ENCODE results near the gene GIT2.
"Not testable (repeated sequence)": the region's sequence is repeated elsewhere in the genome, so short reads cannot be mapped to it uniquely, and the experiment has no call there.

Gene GIT2

GRCh38 chr12:109902891-109903418 lies 93.2 kb downstream of the GIT2 start:
- no peak for TF ChIP-seq CTCF (IDR thresholded peaks at IDR 0.05)
- H3K4me1 ChIP-seq = peaks cover 0 to 21% (median 11%) of the 10 kb centered on the region in 4 donors
- H3K4me3 ChIP-seq = no peak overlapping the region
- no peak for DNase-seq
- intact Hi-C loops (cut with DNase I; ENCODE audit: low total_unique reads) = no loop called here
- H3K36me3 ChIP-seq = peaks cover 46 to 56% (median 51%) of the 10 kb centered on the region in 3 donors
- no peaks in the 10 kb centered on the region for H3K27me3 ChIP-seq
- H3K27ac ChIP-seq = no peak overlapping the region
- no peaks in the 10 kb centered on the region for H3K9me3 ChIP-seq

GRCh38 chr12:109900752-109901580 lies 95.2 kb downstream of the GIT2 start:
- Histone ChIP-seq H3K36me3 (peaks cover 27 to 36% (median 31%) of the 10 kb centered on the region in 3 donors), H3K27me3 (no peaks in the 10 kb centered on the region), H3K9me3 (no peaks in the 10 kb centered on the region), H3K27ac (peak overlapping the region; percentile 77 to 79), H3K4me1 (peaks cover 0 to 21% (median 11%) of the 10 kb centered on the region in 4 donors), H3K4me3 (peak overlapping the region; percentile 84 to 99)
- no peak for DNase-seq
- intact Hi-C loops (cut with DNase I; ENCODE audit: low total_unique reads) = no loop called here
- no peak for TF ChIP-seq CTCF (IDR thresholded peaks at IDR 0.05)

- peaks cover 18 to 27% (median 22%) of the 10 kb centered on the region in 3 donors for H3K36me3 ChIP-seq
- H3K9me3 ChIP-seq = no peaks in the 10 kb centered on the region
- H3K27ac ChIP-seq = peak within 1 kb of the TSS; percentile 77 to 79
- no peaks in the 10 kb centered on the region for H3K27me3 ChIP-seq
- intact Hi-C loops (cut with DNase I; ENCODE audit: low total_unique reads) = no loop called here
- peak; percentile 88 to 90 for DNase-seq
- H3K4me1 ChIP-seq = peaks cover 0 to 21% (median 11%) of the 10 kb centered on the region in 4 donors
- H3K4me3 ChIP-seq = peak within 1 kb of the TSS; percentile 84 to 99
- no peak for TF ChIP-seq CTCF (IDR thresholded peaks at IDR 0.05)
Observed at GRCh38 chr12:109899783-109900751, 96.1 kb downstream of the GIT2 start, which contains the start of gene TCHP. TCHP (plus strand) TSS chr12:109900274; CDS start chr12:109903027, 2,753 bp downstream.

- Histone ChIP-seq H3K4me1 (peaks cover 0 to 21% (median 11%) of the 10 kb centered on the region in 4 donors), H3K36me3 (peaks cover 12 to 20% (median 15%) of the 10 kb centered on the region in 3 donors), H3K27ac (peak overlapping the region; percentile 77 to 79), H3K4me3 (peak overlapping the region; percentile 84 to 99)
- DNase-seq; H3K9me3 ChIP-seq; H3K27me3 ChIP-seq; intact Hi-C loops (cut with DNase I; ENCODE audit: low total_unique reads): not testable (repeated sequence)
Observed at GRCh38 chr12:109899345-109899744, 96.8 kb downstream of the GIT2 start.

GRCh38 chr12:109897029-109897428 lies 99.1 kb downstream of the GIT2 start:
- Histone ChIP-seq H3K27ac (no peak overlapping the region), H3K4me3 (no peak overlapping the region), H3K9me3 (no peaks in the 10 kb centered on the region), H3K36me3 (no peaks in the 10 kb centered on the region), H3K4me1 (peaks cover 0 to 20% (median 10%) of the 10 kb centered on the region in 4 donors), H3K27me3 (peaks cover 0 to 8% of the 10 kb centered on the region in 2 donors)
- no peak for TF ChIP-seq CTCF (IDR thresholded peaks at IDR 0.05)
- intact Hi-C loops (cut with DNase I; ENCODE audit: low total_unique reads) = no loop called here
- no peak for DNase-seq
